ENCODE measurements around the gene CFAP157.

Gene CFAP157

DNA sequence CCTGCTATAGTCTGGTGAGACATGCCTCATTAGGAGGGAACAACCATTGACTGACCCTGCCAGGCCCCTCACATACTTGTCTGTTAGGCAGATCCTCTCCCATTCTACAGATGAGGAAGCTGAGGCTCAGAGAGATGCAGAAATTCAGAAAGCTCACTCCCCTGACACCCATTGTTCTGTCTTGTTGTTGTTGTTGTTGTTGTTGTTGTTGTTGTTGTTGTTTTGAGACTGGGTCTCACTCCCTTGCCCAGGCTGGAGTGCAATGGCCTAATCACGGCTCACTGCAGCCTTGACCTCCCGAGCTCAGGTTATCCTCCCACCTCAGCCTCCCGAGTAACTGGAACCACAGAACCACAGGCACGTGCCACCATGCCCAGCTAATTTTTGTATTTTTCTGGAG is 13.1 kb upstream of the CFAP157 start:
- no peak for FAIRE-seq

- no peak for FAIRE-seq
These were observed 11.7 kb upstream of the CFAP157 start for GRCh38 chr9:127694890-127695720.

DNA sequence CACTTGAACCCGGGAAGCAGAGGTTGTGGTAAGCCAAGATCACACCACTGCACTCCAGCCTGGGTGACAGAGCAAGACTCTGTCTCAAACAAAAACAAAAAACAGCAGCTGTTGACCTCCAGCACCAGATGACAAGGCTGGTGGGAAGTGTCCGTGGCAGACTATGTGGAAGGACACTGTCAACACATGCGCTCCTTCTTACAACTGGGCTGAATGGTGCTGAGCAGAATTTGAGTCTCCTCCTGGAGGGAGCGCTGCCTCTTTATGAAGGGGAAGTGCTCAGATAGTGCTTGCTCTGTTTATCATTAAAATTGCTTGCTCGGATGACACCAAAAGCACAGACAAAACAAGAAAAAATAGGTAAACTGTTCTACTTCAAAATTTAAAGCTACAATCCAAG is 9.2 kb upstream of the CFAP157 start:
- no peak for FAIRE-seq

DNA sequence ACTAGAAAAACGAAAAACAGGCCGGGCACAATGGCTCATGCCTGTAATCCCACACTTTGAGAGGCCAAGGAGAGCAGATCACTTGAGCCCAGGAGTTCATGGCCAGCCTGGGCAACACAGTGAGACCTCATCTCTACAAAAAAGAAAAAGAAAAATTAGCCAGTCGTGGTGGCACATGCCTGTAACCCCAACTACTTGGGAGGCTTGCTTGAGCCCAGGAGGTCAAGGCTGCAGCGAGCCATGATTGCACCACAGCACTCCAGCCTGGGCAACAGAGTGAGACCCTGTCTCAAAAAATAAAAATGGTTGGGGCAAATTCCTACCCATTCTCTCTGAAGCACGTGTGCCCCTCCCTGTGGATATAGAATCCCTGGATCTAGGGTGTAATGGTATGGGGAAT is 8.4 kb upstream of the CFAP157 start:
- no peak for FAIRE-seq

- no peak for FAIRE-seq
These were observed 7.7 kb upstream of the CFAP157 start for GRCh38 chr9:127698985-127699670.

- FAIRE-seq: no peak
These were observed 6.6 kb upstream of the CFAP157 start for GRCh38 chr9:127700140-127700539.

GRCh38 chr9:127700594-127701255 is 6.1 kb upstream of the CFAP157 start:
- FAIRE-seq: no peak

- FAIRE-seq: no peak
These were observed 3.4 kb upstream of the CFAP157 start for GRCh38 chr9:127703289-127703946.

GRCh38 chr9:127705577-127706379 is 1.0 kb upstream of the CFAP157 start:
- FAIRE-seq: no peak

DNA sequence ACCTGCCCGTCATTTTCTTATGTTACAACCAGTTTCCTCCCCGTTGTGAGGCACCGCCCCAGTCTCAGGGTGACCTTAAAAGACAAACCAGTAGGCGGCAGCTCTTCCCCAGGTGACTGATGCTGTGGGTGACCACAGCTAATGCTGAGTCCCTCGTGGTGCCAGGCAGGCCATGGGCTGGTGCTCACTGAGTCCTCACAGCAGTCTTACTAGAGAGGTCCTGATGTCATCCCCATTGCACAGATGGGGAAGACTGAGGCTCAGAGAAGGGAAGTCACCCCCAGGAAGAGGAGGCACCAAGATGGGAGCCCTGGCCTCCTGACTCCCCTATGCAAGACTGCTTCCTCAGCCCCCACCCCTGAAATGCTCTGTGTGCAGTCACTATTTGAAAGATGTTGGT is 978 bp downstream of the CFAP157 start:
- no peak for FAIRE-seq

DNA sequence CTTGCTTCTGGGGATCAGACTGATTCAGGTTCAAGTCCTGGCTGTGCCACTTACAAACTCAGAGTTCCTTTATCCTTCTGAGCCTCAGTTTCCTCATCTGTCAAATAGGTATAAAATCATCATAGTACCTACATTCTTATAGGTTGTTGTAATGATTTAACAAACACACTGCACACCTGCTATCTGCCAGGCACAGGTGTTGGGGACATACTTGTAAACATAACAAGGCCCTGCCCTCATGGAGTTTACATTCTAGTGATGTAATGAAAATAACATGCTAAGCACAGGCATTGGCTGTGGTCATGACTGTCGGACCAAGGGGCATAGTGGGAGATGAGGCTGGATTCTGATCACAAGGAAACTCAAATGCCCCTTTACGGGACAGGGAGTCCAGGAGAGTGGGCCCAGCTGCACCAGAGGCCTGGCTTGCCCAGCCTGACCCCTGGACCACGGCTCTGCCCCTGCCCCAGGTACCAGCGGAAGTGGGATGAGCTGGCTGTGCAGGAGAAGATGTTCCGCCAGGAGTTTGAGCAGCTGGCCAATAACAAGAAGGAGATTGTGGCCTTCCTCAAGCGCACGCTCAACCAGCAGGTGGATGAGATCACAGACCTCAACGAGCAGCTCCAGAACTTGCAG is 2.3 kb downstream of the CFAP157 start:
- FAIRE-seq: no peak

- FAIRE-seq: no peak
These were observed 3.5 kb downstream of the CFAP157 start for GRCh38 chr9:127710204-127710783.

DNA sequence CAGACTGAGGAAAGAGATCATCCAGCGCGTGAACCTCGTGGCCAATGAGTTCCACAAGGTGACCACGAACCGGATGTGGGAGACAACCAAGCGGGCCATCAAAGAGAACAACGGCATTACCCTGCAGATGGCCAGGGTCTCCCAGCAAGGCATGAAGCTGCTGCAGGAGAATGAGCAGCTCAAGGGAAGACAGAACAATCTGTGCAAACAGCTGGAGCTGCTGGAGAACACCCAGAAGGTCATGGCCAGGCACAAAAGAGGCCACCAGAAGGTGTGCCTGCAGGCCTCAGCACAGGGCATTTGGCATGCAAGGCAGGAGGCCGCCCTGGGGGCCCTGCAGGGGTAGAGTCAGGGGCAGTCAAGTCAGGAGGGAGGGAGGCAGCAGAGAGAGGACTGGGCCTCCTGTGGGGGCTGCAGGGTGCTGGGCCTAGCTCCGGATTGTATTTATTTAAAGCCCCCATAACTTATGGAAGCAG is 4.5 kb downstream of the CFAP157 start:
- FAIRE-seq: no peak

- FAIRE-seq: no peak
These were observed 5.1 kb downstream of the CFAP157 start for GRCh38 chr9:127711831-127712274.

- no peak for FAIRE-seq
These were observed 5.6 kb downstream of the CFAP157 start for GRCh38 chr9:127712371-127712770.

GRCh38 chr9:127712867-127713266 is 6.1 kb downstream of the CFAP157 start:
- no peak for FAIRE-seq

DNA sequence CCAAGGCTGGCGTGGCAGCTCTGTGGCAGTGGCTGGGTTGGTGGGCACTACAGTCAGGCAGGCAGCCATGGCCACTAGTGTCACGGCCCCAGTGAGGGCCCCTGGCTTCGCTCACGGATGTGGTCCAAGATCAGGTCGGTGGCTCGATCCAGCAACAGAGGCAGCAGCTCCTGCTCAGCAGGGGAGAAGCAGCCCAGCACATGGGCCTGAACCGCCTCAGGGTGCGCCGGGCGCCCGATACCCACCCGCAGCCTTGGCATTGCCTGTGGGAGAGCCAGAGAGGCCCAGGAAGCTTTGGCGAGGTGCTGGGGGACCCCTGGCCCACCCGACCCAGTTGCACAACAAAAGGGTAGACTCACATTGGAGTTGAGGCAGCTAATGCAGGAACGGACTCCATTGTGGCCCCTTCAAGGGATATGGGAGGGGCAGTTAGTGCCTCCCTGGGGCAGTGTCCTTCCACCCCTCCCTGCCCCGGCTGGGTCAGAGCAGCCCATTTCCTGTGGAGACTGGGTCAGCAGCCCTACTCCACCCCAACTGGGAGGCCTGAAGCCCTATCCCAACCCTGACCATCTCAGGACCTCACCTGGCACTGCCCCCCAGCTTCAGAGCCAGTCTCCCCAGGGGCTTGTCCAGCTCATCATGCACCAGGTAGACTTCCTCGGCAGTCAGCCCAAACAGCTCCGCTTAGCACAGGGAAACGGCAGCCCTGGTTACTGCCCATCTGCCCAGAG is 7.4 kb downstream of the CFAP157 start:
- no peak for FAIRE-seq

- FAIRE-seq: no peak
These were observed 8.2 kb downstream of the CFAP157 start for GRCh38 chr9:127714951-127715469.

GRCh38 chr9:127715470-127716337 is 8.9 kb downstream of the CFAP157 start, which contains the start of the genes PTRH1 and TTC16:
Gene PTRH1 (minus strand): TSS chr9:127715663. CDS start chr9:127715639, 24 bp downstream.
Gene TTC16 (plus strand): TSS chr9:127716079. CDS start chr9:127716146, 67 bp downstream.
- FAIRE-seq: peak; percentile 66

All from TTC549 (cell line).